ENCODE results near the gene OR14A16.

DNA sequence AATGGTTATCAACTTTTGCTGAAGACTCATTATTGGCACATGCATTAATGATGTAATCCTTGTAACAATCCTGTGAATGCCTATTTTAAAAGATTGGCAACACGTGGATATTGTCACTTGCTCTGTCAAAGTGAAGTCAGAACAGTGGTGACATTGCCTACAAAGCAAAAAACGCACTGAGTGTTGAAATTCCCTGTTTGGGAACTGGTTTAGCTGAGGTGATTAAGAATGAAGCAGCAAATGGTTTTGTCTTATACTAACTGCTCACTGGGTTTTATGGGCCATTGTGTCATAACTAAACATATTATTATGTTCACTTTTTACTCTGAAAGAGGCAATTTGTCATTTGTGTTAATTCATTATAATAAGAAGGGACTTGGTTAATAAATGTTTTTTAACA, 11.3 kb downstream of the OR14A16 start:
- no peak for TF ChIP-seq EZH2 (IDR thresholded peaks at IDR 0.05; ENCODE audit: insufficient read depth, poor library complexity, severe bottlenecking)
- TF ChIP-seq EZH2phosphoT487 (IDR thresholded peaks at IDR 0.05; ENCODE audit: insufficient read depth, low read depth) = no peak
